Activated naive CD8-positive, alpha-beta T cell treated with anti-CD3 and anti-CD28 coated beads, Interleukin-2, amount 50 U/mL, for 16 hours (primary cell): ENCODE results near the gene KYAT1.

ENCODE experiments used
- DNase-seq: peaks from one replicate; pipeline ENCODE4 v3.0.0-alpha.2; 2020; ENCODE audit warnings: low read depth, low spot score

KYAT1 gene

DNA sequence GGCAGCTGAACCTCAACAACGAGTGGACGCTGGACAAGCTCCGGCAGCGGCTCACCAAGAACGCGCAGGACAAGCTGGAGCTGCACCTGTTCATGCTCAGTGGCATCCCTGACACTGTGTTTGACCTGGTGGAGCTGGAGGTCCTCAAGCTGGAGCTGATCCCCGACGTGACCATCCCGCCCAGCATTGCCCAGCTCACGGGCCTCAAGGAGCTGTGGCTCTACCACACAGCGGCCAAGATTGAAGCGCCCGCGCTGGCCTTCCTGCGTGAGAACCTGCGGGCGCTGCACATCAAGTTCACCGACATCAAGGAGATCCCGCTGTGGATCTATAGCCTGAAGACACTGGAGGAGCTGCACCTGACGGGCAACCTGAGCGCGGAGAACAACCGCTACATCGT lies 26.6 kb upstream of the KYAT1 start:
- DNase-seq = no peak

DNA sequence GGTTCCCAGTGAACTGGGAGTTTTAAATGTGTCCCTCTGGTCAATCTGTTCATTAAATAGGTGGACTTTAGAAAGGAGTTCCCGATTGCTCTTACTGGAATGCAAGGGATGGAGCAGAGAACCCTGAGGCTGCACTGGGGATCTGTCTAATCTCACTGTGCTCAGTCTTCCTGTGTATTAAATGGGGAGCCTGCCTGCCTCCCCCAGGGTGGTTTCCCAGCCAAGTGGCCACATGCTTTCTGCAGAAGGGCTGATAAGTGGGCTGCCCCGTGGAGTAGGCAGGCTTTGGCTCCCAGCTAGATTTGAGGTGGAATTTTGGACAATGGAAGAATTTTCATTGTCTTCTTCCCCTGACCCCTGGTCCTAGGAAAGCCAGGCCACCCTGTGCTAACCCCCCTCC lies 25.0 kb upstream of the KYAT1 start:
- DNase-seq = no peak

DNA sequence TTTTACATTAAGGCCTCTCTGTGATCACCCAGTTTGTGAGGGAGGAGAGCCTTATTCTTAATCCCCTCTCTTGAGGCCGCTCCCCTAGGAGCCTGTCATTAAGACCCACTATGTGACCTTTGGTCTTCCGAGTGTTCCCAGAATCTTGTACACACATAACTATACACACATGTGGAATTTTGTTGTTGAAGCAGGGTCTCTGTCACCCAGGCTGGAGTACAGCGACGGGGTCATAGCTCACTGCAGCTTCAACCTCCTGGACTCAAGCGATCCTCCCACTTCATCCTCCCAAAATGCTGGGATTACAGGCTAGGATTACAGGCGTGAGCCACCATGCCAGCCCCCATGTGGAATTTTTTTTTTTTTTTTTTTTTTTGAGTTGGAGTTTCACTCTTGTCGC lies 24.2 kb upstream of the KYAT1 start:
- DNase-seq = no peak

DNA sequence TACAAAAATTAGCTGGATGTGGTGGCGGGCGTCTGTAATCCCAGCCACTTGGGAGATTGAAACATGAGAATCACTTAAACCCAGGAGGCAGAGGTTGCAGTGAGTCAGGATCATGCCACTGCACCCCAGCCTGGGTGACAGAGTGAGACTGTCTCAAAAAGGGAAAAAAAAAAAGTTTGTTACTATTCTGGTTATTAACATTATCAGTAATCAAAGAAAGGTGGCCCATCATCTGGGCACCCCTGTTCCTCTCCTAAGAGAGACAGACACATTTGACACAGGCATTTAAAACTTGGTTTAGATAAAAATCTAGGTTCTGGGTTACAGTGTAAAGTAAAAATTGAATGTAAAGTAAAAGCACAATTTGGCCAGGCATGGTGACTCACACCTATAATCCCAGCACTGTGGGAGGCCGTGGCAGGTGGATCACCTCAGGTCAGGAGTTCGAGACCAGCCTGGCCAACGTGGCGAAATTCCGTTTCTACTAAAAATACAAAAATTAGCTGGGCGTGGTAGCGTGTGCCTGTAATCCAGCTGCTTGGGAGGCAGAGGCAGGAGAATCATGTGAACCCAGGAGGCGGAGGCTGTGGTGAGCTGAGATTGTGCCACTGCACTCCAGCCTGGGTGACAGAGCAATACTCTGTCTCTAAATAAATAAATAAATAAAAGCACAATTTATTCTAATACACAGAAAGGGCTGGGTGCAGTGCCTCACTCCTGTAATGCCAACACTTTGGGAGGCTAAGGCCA lies 22.3 kb upstream of the KYAT1 start:
- DNase-seq = no peak

DNA sequence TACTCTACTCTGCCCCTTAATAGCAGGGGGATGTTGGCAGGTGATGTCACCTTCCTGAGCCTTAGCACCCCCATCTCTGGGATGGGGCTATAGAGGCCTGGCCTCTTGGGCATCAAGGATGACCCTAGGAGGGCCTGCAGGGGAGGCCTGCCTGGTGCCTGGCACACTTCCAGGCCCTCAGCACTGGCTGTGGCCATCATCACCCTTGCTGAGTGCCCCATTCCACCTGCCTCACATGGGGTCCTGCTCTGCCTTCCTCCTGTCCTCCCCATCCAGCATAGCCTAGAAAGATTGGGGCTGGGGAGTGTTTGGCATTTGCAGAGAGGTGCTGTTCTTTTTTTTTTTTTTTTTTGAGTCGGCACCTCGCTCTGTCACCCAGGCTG lies 21.3 kb upstream of the KYAT1 start:
- DNase-seq = no peak

DNA sequence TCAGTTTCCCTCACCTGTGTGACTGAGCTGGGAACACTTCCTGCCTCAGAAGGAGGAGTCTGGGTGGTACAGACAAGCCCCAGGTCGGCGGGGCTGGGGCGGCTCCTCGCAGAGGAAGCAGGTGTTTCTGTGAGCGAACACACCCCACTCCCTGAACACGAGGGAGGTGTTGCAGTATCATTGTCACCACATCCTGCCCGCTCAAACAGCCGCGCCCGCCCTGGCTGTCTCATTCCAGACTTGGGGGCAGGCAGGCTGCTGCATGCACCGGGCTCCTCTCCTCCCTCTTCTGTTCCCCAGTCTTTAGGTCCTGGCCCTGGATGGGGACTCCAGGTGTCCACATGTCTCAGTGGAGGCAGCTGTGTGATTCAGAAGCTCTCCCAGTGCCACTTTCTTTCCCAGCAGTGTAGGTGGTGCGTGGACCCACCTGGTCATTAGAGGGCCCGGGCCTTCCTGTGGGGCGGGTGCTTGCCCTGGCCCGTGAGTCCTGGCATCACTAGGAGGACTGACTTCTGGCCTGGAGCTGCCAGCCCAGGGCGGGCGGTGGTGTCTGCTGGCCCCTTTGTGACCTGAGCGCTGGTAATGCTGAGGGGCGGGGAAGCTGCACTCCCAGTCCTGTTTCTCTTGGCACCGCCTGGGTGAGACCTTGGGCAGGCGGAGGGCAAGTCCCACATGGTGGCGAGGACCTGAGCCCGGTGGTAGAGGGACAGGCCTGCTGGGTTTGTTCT lies 20.8 kb upstream of the KYAT1 start:
- peak; percentile 65 for DNase-seq

DNA sequence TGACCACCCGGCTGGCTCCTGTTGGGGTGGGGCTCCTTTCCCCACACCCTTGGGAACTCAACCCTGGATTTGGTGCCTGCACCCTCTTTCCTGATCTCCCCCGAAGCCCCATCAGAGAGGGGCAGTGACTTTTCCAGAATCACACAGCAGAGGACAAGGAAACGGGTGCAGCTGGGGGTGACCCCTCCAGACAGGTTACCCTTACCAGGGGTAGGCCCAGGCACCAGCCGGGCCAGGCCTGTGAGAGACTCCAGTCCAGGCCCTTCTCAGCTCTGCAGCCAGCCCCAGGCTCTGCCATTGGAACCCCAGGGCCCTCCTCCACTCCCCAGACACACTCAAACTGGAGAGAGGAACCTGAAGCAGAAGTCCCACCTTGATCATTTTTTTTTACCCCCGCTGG lies 20.1 kb upstream of the KYAT1 start:
- DNase-seq = no peak

DNA sequence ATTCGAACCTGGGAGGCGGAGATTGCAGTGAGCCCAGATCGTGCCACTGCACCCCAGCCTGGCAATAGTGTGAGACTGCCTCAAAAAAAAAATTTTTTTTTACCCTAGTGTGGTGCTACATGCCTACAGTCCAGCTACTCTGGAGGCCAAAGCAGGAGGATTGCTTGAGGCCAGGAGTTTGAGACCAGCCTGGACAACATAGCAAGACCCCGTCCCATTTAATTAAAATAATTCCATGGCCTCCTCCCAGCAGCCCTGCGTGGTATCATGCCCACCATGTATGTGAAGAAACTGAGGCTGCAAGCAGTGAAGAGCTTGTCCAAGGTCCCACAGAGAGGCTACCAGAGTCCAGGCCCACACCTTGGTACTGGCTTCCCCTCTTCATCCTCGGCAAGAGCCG lies 19.6 kb upstream of the KYAT1 start:
- no peak for DNase-seq

DNA sequence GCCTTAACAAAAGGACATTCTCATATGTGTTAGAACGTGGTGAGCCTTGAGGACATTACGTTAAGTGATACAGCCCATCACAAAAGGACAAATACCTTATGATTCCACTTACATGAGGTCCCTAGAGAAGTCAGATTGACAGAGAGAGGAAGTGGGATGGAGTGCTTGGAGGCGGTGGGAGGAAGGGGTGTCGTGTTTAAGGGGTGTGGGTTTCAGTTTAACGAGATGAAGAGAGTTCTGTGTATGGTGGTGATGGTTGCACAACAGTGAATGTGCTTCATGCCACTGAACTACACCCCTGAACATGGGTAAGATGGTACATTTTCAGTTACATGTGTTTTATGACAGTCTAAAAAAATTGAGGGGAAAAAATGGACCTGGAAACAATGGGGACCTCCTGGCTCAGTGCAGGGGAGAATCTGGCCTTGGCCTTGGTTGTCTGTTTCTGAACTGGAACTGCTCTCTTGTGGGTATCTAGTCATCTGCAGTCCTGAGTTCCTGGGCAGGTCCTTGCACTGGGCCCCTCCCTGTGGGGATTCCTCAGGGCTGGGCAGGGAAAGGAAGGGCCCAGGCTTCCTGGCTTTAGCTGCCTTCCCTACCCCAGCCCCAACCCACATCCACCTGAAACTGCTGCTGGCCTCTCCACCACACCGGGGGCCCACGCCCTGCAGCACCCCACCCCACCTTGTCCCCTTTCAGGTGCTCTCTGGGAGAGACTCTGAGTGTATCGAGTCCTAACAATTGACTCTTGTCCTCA lies 18.0 kb upstream of the KYAT1 start:
- DNase-seq = no peak

DNA sequence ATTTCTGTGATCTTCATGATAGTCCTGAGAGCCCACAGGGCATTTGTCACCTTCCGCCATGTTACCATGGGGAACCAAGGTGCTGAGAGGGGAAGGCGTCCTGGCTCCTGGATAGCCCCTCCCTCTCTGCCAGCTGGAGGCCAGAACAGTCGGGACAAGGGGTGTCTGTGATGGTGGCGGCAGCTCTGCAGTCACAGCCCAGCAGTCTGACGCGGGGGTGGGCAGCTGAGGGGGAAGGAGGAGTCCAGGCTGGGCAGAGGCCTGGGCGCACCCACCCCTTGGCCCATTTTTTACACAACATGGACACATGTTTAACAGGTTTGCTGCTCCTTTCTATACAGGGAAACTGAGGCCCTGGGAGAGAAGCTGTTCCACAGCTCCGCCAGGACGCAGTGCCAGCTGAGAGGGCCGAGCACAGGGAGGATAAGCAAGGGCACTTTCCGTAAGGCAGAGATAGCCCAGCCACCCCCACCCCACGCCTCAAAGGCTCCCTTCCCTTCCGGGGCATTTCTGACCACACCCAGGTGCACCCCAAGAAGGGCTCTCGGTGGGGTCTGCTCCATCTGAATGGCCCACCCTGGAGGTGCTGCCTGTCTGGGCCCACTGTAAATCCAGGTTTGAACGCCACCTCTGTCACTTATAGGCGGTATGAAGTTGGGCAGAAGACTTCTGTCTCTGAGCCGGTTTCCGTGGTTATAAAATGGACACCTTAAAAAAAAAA lies 17.3 kb upstream of the KYAT1 start:
- DNase-seq = no peak

DNA sequence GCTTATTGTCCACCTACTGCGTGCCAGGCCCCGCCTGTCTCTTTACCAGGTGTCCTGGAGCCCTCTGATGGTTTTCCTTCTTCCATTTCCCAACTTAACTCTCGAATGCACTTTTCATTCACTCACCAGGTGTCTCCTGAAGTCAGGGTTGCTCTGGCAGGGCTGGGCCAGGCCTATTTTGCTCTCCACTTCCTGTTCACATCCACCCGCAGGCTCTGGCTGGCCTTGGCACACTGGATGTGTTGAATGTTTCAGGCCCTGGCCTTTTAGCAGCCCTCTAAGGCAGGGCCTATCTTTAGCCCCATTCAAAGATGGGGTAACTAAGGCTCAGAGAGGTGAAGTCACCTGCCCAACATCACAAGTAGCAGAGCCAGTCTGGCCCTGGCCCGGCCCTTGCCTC lies 16.6 kb upstream of the KYAT1 start:
- no peak for DNase-seq

DNA sequence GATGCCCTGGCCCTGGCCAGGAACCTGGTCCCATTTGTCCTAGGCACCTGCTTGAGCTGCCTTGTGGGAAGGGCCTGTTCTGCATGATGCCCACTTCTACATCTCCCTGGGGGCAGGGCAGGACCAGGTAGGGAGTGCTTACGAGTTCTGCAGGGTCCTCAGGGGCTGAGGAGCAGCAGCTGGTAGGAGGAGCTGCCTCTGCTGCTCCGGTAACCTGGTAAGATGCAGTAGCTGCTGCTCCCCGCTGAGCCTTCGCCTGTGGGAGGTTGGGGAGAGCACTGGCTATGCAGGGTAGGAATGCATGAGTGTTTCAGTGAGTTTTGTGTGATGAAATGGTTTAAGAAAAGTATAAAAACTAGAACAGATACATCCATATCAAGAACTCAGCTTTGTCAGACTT lies 13.8 kb upstream of the KYAT1 start:
- no peak for DNase-seq

DNA sequence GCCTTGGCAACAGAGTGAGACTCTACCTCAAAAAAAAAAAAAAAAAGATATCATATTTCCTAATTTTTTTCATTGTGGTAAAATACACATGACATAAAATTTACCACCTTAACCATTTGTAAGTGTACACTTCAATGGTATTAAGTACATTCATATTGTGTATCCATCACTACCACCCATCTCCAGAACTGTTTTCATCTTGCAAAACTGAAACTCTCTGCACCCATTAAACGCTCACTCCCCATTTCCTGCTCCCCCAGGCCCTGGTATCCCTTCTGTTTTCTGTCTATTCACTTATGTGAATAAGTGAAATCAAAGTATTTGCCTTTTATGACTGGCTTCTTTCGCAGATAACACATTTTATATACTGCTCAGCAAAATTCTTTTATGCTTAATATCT lies 13.0 kb upstream of the KYAT1 start:
- DNase-seq = no peak

DNA sequence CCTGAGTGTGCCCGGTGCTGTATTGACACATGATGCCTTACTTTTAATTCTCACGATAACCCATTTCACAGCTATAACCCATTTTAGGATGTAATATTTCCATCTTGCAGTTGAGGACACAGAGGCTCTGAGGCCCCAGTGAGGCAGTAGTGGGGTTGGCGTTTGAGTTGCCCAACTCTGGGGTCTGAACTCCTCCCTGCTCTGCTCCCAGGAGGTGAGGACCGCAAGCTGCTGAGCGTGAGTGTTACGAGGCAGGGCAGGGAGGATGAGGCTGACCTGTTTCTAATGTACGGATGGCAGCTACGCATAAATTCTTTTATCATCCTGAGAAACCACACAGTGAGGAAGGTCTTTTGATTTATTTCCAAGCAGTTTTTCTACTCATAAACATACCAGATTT lies 11.6 kb upstream of the KYAT1 start:
- DNase-seq = no peak

DNA sequence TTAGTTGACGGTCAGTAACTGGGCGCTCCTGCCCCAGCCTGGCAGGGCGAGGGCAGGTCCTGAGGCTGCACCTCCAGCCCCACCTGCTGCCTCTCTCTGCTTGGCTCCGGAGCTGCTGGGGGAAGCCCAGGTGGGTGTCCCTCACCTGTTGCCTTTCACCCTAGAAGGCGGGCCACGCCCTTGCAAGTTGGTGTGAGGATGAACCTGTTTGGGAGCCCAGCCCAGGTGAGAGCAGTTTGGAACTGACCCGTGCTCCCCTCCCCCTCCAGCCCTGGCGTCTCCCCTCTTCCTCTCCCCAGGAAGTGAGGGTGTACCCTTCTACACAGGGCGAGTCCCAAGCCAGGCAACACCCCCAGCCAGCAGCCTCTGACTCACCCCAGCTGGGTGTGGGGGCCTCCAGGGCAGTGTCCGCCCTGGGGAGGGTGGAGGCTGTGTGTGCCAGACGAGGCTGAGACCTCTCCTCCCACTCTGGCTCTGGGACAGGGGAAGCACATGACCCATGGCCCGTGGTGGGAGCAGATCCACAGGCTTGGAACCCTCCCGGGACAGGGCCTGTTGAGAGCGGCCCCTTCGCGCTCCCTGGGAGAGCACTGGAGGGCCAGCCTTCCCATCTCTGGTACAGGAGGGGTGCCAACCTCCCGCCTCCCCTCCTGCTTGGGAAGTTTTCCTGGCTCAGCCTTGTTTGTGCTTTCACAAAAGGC lies 10.6 kb upstream of the KYAT1 start:
- DNase-seq = no peak

DNA sequence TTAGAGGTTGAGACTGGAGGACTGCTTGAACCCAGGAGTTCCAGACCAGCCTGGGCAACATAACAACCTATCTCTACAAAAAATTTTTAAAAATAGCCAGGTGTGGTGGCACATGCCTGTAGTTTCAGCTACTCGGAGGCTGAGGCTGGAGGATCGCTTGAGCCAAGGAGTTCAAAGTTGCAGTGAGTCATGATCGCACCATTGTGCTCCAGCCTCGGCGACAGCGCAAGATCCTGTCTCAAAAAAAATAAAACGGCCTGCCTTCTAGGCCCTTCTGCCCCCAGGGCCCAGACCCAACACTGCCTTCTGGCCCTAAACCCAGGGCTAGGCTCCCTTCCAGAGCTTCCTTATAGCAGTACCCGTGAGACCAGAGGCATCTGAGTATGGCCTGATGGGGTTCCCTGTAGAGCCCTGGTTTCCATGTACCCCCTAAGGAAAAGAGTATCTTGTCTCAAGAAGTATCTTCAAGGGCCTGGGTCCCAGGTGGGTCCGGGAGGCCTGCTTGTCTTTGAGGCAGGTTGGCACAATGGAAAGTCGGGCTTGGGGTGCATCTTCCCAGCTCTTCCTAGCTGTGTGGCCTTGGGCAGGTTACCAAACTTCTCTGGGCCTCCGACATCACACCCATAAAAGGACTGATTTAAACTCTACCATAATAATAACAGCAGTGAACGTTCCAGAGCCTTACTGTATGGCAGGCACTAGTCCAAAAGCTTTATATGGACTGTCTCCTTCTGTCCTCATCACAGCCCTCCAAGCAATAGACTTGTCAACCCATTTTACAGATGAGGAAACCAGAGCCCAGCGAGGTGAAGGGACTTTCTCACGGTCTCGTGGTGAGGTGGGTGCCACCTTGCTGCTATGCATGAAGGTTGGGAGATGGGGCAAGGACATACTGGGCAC lies 9.8 kb upstream of the KYAT1 start:
- no peak for DNase-seq

DNA sequence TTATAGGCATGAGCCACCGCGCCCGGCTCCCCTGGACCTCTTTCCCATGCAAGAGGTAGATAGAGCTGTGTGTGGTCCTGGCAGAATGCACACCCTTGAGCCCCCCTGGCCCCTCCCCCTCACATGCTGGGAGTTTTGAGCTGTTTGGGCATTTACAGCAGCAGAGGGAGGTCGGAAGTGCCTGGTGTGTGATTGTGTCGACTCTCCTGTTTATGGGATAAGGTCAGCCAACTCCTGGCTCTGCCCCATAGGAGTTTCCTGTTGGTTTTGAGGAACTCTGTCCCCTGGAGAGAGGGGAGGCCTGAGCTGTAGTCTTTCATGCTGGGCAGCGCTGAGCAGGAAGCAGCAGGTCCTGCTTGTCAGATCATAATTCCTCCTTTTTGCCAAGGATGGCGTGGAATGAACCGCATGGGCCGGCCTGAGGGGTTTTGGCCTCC lies 6.2 kb upstream of the KYAT1 start:
- no peak for DNase-seq

DNA sequence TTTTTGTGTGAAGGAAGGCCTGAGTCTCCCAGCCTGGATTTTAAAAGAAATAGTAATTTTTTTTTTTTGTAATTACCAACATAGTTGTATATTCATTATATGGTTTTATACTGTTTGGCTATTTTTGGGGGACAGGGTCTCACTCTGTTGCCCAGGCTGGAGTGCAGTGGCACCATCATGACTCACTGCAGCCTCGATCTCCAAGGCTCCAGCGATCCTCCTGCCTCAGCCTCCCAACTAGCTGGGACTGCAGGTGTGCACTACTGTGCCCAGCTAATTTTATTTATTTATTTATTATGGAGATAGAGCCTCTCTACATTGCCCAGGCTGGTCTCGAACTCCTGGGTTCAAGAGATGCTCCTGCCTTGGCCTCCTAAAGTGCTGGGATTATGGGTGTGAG lies 5.3 kb upstream of the KYAT1 start:
- no peak for DNase-seq

DNA sequence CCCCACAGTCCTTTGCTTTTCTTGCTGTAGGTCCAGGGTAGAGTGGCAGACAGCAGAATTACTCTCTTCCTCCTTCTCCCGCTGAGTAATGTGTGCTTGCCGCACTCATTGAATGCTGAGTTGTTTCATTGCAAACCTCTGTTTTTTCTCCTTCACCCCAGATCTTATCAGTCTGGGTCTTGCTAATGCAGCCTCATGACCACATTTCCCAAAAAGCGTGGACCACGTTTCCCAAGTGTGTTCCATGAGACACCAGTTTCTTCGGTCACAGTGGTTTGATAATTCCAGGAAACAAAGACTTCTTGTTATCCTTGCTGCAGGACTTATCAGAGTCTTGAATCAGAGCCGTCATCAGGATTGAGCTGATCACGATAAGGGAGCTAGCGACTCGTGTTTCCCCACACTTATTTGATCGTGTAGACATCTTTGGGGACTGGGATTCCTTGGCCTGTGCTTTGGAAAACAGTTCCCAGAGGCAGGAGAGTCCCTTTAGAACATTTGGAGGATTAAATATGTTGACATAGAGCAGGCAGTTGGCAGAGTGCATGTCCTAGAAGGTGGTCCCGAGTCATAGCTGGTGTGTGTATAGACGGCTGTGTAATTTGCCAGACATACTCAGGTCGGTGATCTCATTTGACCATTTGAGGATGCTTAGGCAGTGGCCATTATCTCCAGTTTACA lies 4.6 kb upstream of the KYAT1 start:
- DNase-seq = no peak

DNA sequence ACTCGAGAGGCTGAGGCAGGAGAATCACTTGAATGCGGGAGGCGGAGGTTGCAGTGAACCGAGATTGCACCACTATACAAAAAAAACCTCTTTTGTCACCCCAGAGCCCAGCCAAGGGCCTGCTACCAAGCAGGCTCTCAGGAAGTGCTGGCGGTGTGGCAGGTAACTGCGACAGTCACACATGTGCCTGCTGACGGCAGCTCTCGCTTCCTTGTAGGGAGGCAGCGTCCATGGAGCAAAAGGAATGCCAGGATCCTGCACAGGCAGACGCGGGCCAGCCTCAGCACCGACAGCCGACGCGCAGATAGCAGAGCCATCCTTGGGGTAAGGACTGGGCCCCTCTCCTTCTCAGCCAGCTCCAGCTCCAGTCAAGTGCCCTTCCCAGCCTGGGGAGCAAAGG lies 4.0 kb upstream of the KYAT1 start:
- DNase-seq = no peak
